Neutrophil (primary cell): ENCODE measurements around the gene MTCH1.

Source experiments
- H3K27ac ChIP-seq: fragments of 200-600 bp; sonication (generic); 2 replicates; pipeline ENCODE4 v1.5.1; 2016; ENCODE audit warnings: mild to moderate bottlenecking, moderate library complexity
- H3K27me3 ChIP-seq: fragments of 200-600 bp; sonication (generic); 2 replicates; pipeline ENCODE4 v1.6.0; 2016; ENCODE audit warnings: mild to moderate bottlenecking
- H3K36me3 ChIP-seq: fragments of 200-600 bp; sonication (generic); 2 replicates; pipeline ENCODE4 v1.5.1; 2017
- H3K4me1 ChIP-seq, 2 experiments: fragments of 200-600 bp in 1 of 2; sonication (generic) in 1 of 2; 1 replicate in 1 of 2; 2 replicates in 1 of 2; pipeline versions ENCODE4 v1.5.1 to v1.6.1; 2013 to 2016; ENCODE audit warnings: low read depth in 1 of 2, low read length in 1 of 2, mild to moderate bottlenecking in 1 of 2, moderate library complexity in 1 of 2; ENCODE audit not compliant: control insufficient read depth in 1 of 2, insufficient read depth in 1 of 2
- H3K4me3 ChIP-seq, 2 experiments: fragments of 200-600 bp in 1 of 2; sonication (generic) in 1 of 2; 1 replicate in 1 of 2; 2 replicates in 1 of 2; pipeline ENCODE4 v1.5.1; 2013 to 2016; ENCODE audit warnings: low read depth in 1 of 2, low read length in 1 of 2, mild to moderate bottlenecking in 1 of 2, moderate library complexity in 1 of 2
- H3K9me3 ChIP-seq: fragments of 200-600 bp; sonication (generic); 2 replicates; pipeline ENCODE4 v1.5.1; 2016
- CTCF ChIP-seq: fragments of 200-600 bp; sonication (generic); IDR thresholded peaks from 2 replicates; pipeline ENCODE4 v1.5.1; 2016; ENCODE audit warnings: antibody characterized with exemption

Gene MTCH1

GRCh38 chr6:36937896-36938295 is 48.1 kb downstream of the MTCH1 start:
- Histone ChIP-seq H3K27me3 (peaks cover 34% of the 10 kb centered on the region), H3K27ac (no peak overlapping the region), H3K4me1 (no peaks in the 10 kb centered on the region)

GRCh38 chr6:36936824-36937223 is 49.2 kb downstream of the MTCH1 start:
- no peaks in the 10 kb centered on the region for H3K36me3 ChIP-seq
- TF ChIP-seq CTCF = no peak

More at GRCh38 chr6:36937896-36938295, 48.1 kb downstream of the MTCH1 start:
- Histone ChIP-seq H3K4me3 (no peak overlapping the region), H3K9me3 (no peaks in the 10 kb centered on the region), H3K36me3 (no peaks in the 10 kb centered on the region)
- no peak for TF ChIP-seq CTCF

GRCh38 chr6:36934901-36935300 is 51.1 kb downstream of the MTCH1 start:
- no peaks in the 10 kb centered on the region for H3K4me1 ChIP-seq
- no peaks in the 10 kb centered on the region for H3K36me3 ChIP-seq
- H3K9me3 ChIP-seq = no peaks in the 10 kb centered on the region
- H3K27ac ChIP-seq = no peak overlapping the region
- no peak overlapping the region for H3K4me3 ChIP-seq
- peaks cover 29% of the 10 kb centered on the region for H3K27me3 ChIP-seq
- TF ChIP-seq CTCF = no peak

More at GRCh38 chr6:36936824-36937223, 49.2 kb downstream of the MTCH1 start:
- Histone ChIP-seq H3K27me3 (peaks cover 39% of the 10 kb centered on the region), H3K4me3 (no peak overlapping the region), H3K9me3 (no peaks in the 10 kb centered on the region), H3K4me1 (no peaks in the 10 kb centered on the region), H3K27ac (no peak overlapping the region)

- Histone ChIP-seq H3K9me3 (no peaks in the 10 kb centered on the region), H3K36me3 (peaks cover under 1% of the 10 kb centered on the region), H3K4me1 (no peaks in the 10 kb centered on the region), H3K27me3 (peaks cover 28% of the 10 kb centered on the region), H3K27ac (no peak overlapping the region), H3K4me3 (no peak overlapping the region)
- TF ChIP-seq CTCF = no peak
These were observed 52.5 kb downstream of the MTCH1 start for GRCh38 chr6:36933519-36933918.

GRCh38 chr6:36933102-36933501 is 52.9 kb downstream of the MTCH1 start:
- H3K4me3 ChIP-seq = no peak overlapping the region
- H3K36me3 ChIP-seq = peaks cover 4% of the 10 kb centered on the region
- H3K4me1 ChIP-seq = no peaks in the 10 kb centered on the region
- no peaks in the 10 kb centered on the region for H3K9me3 ChIP-seq
- peaks cover 28% of the 10 kb centered on the region for H3K27me3 ChIP-seq
- no peak overlapping the region for H3K27ac ChIP-seq
- TF ChIP-seq CTCF = no peak

- no peak for TF ChIP-seq CTCF
- no peak overlapping the region for H3K4me3 ChIP-seq
- H3K9me3 ChIP-seq = no peaks in the 10 kb centered on the region
- H3K36me3 ChIP-seq = peaks cover 26% of the 10 kb centered on the region
- H3K4me1 ChIP-seq = no peaks in the 10 kb centered on the region
- H3K27ac ChIP-seq = no peak overlapping the region
- peaks cover 22% of the 10 kb centered on the region for H3K27me3 ChIP-seq
These were observed 55.5 kb downstream of the MTCH1 start for GRCh38 chr6:36930483-36930882.
